PFSK-1 (cell line): Measurements from ENCODE around the gene LMLN.

Experiments used
- FOXP2 ChIP-seq: optimal IDR thresholded peaks from 2 replicates; pipeline ENCODE3; 2011; ENCODE audit warnings: borderline replicate concordance, control low read depth, inconsistent platforms; ENCODE audit not compliant: insufficient read depth; ENCODE audit errors: extremely low read length, extremely low read depth
- POLR2AphosphoS5 ChIP-seq: IDR thresholded peaks from 2 replicates; pipeline ENCODE4 v1.6.1; 2012; ENCODE audit warnings: low read depth, mild to moderate bottlenecking, control low read depth, low read length, moderate library complexity
- REST ChIP-seq, 2 experiments: IDR thresholded peaks; 2 replicates each; pipeline versions ENCODE4 v1.6.1 to v1.8.0; 2011 to 2012; ENCODE audit warnings: low read depth in 2 of 2, low read length in 2 of 2, control low read depth in 1 of 2, inconsistent platforms in 1 of 2, mild to moderate bottlenecking in 1 of 2, moderate library complexity in 1 of 2; ENCODE audit not compliant: insufficient read depth in 1 of 2
- SIN3A ChIP-seq: IDR thresholded peaks from 2 replicates; pipeline ENCODE4 v1.6.1; 2012; ENCODE audit warnings: mild to moderate bottlenecking, low read length, moderate library complexity, borderline replicate concordance; ENCODE audit not compliant: insufficient read depth
- TAF1 ChIP-seq: IDR thresholded peaks from 2 replicates; pipeline ENCODE4 v1.6.1; 2012; ENCODE audit warnings: low read length, control low read depth, borderline replicate concordance; ENCODE audit not compliant: insufficient read depth

The LMLN gene

GRCh38 chr3:198048445-198048844 lies 88.4 kb downstream of the LMLN start:
- no peak for TF ChIP-seq TAF1
- TF ChIP-seq REST (IDR thresholded peaks at IDR 0.05; ENCODE audit: insufficient read depth in 1 of 2, low read depth in 2 of 2, low read length in 2 of 2) = no peak
- no peak for TF ChIP-seq FOXP2
- no peak for TF ChIP-seq SIN3A
- no peak for TF ChIP-seq POLR2AphosphoS5

- TF ChIP-seq SIN3A (no peak), TAF1 (no peak), POLR2AphosphoS5 (no peak), FOXP2 (no peak), REST (IDR thresholded peaks at IDR 0.05; ENCODE audit: insufficient read depth in 1 of 2, low read depth in 2 of 2, low read length in 2 of 2) (no peak)
Observed at GRCh38 chr3:198051836-198052235, 91.8 kb downstream of the LMLN start.

DNA sequence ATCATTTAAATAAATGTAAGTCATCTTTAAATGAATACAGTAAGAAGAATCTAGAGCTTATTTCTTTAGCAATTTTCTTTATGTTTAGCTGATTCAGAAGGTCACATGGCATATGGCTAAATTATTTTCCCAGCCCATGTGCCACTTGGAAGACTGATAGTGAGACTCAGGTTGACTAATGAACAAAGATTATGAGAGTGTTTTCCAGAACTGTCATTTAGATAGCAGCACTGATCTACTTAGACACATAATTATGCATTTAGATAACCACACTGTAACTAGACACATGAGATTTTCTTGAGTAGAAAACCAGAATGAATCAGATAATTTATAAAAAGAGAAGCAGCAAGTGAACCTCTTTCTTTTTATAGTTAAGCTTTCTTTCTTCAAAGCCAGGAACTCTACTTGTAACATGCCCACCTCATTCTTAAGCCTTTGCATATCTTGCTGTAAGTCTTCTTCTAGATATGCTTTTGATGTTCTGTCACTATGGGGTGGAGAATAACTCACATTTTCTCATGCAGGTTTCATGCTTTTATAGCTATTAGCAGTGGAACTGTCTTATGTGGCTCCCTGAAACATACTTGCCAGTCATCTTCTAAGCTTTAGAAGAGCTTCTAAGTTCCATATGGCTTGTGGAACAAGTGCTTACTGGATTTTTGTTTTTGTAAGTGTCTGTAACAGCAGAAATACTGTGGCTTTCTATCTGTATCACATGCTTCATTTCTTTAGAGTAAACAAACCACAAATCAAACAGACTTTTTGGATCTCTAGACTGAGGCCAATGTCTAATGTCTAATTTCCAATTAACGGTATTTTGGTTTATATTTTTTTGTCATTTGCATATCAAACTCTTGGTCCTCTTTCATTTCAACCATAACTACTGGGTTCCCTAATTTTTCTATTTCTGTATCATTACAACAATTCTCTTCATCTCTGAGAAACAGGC lies 101.4 kb downstream of the LMLN start:
- TF ChIP-seq FOXP2 = no peak
- TF ChIP-seq SIN3A = no peak

GRCh38 chr3:198062068-198062465 lies 102.0 kb downstream of the LMLN start:
- TF ChIP-seq TAF1 = no peak
- TF ChIP-seq SIN3A = no peak
- TF ChIP-seq FOXP2 = no peak
- TF ChIP-seq POLR2AphosphoS5 = no peak
- TF ChIP-seq REST (IDR thresholded peaks at IDR 0.05; ENCODE audit: insufficient read depth in 1 of 2, low read depth in 2 of 2, low read length in 2 of 2) = no peak

DNA sequence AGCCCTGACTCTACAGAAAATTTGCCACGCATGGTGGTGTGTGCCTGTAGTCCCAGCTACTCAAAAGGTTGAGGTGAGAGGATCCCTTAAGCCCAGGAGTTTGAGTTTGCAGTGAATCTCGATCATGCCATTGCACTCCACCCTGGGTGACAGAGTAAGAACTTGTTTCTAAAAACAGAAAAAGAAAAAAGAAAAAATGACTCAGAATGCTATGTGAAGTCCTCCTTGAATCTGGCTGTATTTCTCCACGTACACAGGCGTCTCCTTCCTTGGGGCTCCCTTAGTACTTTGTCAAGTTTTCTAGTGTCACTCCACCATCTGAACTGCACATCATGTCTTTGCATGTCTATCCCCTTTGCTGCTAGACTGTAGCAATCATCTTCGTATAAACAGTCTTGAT lies 104.4 kb downstream of the LMLN start:
- TF ChIP-seq TAF1 (no peak), REST (IDR thresholded peaks at IDR 0.05; ENCODE audit: insufficient read depth in 1 of 2, low read depth in 2 of 2, low read length in 2 of 2) (no peak), SIN3A (no peak), POLR2AphosphoS5 (no peak), FOXP2 (no peak)
